K562 (cell line): Measurements from ENCODE around the gene CAPN10. TPM values are rescaled to one million over a fixed set of nuclear protein-coding genes. Genes with fewer than 3 reads are reported as not detected.

Experiments used
- EP300 ChIP-seq: IDR thresholded peaks from 2 replicates; pipeline ENCODE4 v1.6.1; 2012; ENCODE audit warnings: low read length, improper control_type of control experiment
- FOS ChIP-seq: IDR thresholded peaks from 3 replicates; pipeline ENCODE4 v1.6.1; 2011; ENCODE audit not compliant: insufficient read length; ENCODE audit errors: extremely low read depth
- FOXP4 ChIP-seq: sonication (generic); formaldehyde crosslinking; IDR thresholded peaks from 2 replicates; pipeline ENCODE4 v1.8.0; 2022; ENCODE audit warnings: mild to moderate bottlenecking, missing genetic modification reagents, borderline replicate concordance
- GTF2A2 ChIP-seq: IDR thresholded peaks from 2 replicates; pipeline ENCODE4 v1.6.1; 2016; ENCODE audit warnings: mild to moderate bottlenecking, missing genetic modification characterization, missing compliant biosample characterization
- HNRNPLL ChIP-seq: fragments of 200-400 bp; formaldehyde crosslinking; IDR thresholded peaks from 2 replicates; pipeline ENCODE4 v1.6.1; 2017; ENCODE audit warnings: low read length, low read depth, mild to moderate bottlenecking; ENCODE audit not compliant: poor library complexity, severe bottlenecking
- LCOR ChIP-seq: sonication (generic); formaldehyde crosslinking; IDR thresholded peaks from 2 replicates; pipeline ENCODE4 v1.8.0; 2022; ENCODE audit warnings: mild to moderate bottlenecking, missing genetic modification reagents
- MAFK ChIP-seq: IDR thresholded peaks from 2 replicates; pipeline ENCODE4 v1.6.1; 2011; ENCODE audit warnings: low read length, improper control_type of control experiment
- MCM2 ChIP-seq: fragments of 450-650 bp; IDR thresholded peaks from 2 replicates; pipeline ENCODE4 v1.6.1; 2017; ENCODE audit warnings: low read depth, mild to moderate bottlenecking
- POLR2H ChIP-seq: IDR thresholded peaks from 2 replicates; pipeline ENCODE4 v1.6.1; 2016; ENCODE audit warnings: missing genetic modification characterization, low read depth, mild to moderate bottlenecking, control low read depth, missing compliant biosample characterization, moderate library complexity
- POLR3A ChIP-seq: IDR thresholded peaks from 2 replicates; pipeline ENCODE4 v1.6.1; 2011; ENCODE audit warnings: borderline replicate concordance, mild to moderate bottlenecking, moderate library complexity; ENCODE audit not compliant: insufficient read length, insufficient read depth; ENCODE audit errors: extremely low read depth
- RBM34 ChIP-seq: fragments of 200-400 bp; formaldehyde crosslinking; IDR thresholded peaks from 2 replicates; pipeline ENCODE4 v1.6.1; 2018; ENCODE audit warnings: low read length, borderline replicate concordance; ENCODE audit not compliant: insufficient read depth
- STAG1 ChIP-seq: sonication (generic); formaldehyde crosslinking; IDR thresholded peaks from 2 replicates; pipeline ENCODE4 v1.5.0; 2020; ENCODE audit warnings: missing genetic modification reagents, borderline replicate concordance
- TGIF2 ChIP-seq: sonication (generic); formaldehyde crosslinking; IDR thresholded peaks from 2 replicates; pipeline ENCODE4 v1.8.1; 2022; ENCODE audit warnings: mild to moderate bottlenecking, missing genetic modification reagents, moderate library complexity
- YY1 ChIP-seq, 3 experiments: IDR thresholded peaks; 2 replicates each; pipeline ENCODE4 v1.6.1; 2011; ENCODE audit warnings: low read length in 2 of 3, mild to moderate bottlenecking in 2 of 3, moderate library complexity in 2 of 3, borderline replicate concordance in 1 of 3, control low read depth in 1 of 3, low read depth in 1 of 3; ENCODE audit not compliant: insufficient read depth in 3 of 3, insufficient replicate concordance in 2 of 3, control insufficient read depth in 1 of 3, insufficient read length in 1 of 3; ENCODE audit errors: extremely low read depth in 1 of 3
- ZNF124 ChIP-seq: sonication (generic); formaldehyde crosslinking; IDR thresholded peaks from 2 replicates; pipeline ENCODE4 v1.8.1; 2022; ENCODE audit warnings: missing genetic modification reagents
- ZNF324 ChIP-seq: fragments of 250-450 bp; sonication (Bioruptor Pico); IDR thresholded peaks from 2 replicates; pipeline ENCODE4 v1.4.0; 2020; ENCODE audit warnings: mild to moderate bottlenecking
- polyA plus RNA-seq, 8 experiments: library from polyadenylated mRNA; depleted of rRNA in 4 of 8; stranded (reverse) in 5 of 8; unstranded in 3 of 8; fragments of >200 nt; fragmentation: Nextera tagmentation in 2 of 8; fragmentation: Illumina TruSeq in 1 of 8; extraction: Ambion mirVana in 2 of 8; extraction: Trizol in 1 of 8; gene quantifications; 2 replicates each; pipeline versions ENCODE4 v1.2.1 to v1.2.3, GENCODE V29; 2011 to 2014; ENCODE audit warnings: inconsistent platforms in 1 of 8, missing spikeins in 1 of 8
- total RNA-seq, 7 experiments: library from RNA; depleted of rRNA in 6 of 7; stranded (reverse); fragments of >200 nt in 6 of 7; fragmentation: Illumina TruSeq in 2 of 7; extraction: Trizol in 2 of 7; gene quantifications; 2 replicates each; pipeline versions ENCODE4 v1.2.1 to v1.2.3, GENCODE V29; 2011 to 2021; ENCODE audit warnings: low replicate concordance in 1 of 7
- TF ChIP-seq, protein P1 (sequence below): fragments of 250-450 bp; sonication (Bioruptor Pico); IDR thresholded peaks from 2 replicates; pipeline ENCODE4 v1.6.1; 2021; ENCODE audit warnings: mild to moderate bottlenecking
- TF ChIP-seq, protein P2 (sequence below): fragments of 250-450 bp; sonication (Bioruptor Pico); IDR thresholded peaks from 2 replicates; pipeline ENCODE4 v1.8.0; 2022; ENCODE audit warnings: moderate library complexity, mild to moderate bottlenecking, inconsistent platforms
- TF ChIP-seq, protein P3 (sequence below): sonication (generic); formaldehyde crosslinking; IDR thresholded peaks from 2 replicates; pipeline ENCODE4 v1.9.0; 2022; ENCODE audit warnings: mild to moderate bottlenecking, missing genetic modification reagents
- TF ChIP-seq, protein P4 (sequence below): sonication (generic); formaldehyde crosslinking; IDR thresholded peaks from 2 replicates; pipeline ENCODE4 v1.8.1; 2022; ENCODE audit warnings: missing genetic modification reagents

CAPN10 gene
- total and polyA plus RNA-seq, 9 of the 15 experiments (the other 6 are each of a cell fraction or from before 2014, with no cell fraction given) = 0.08 to 26.1 (median 8.4) TPM

GRCh38 chr2:240566203-240567136 lies 20.1 kb upstream of the CAPN10 start (continued):
- TF ChIP-seq YY1 (IDR thresholded peaks at IDR 0.05; ENCODE audit: borderline replicate concordance in 1 of 3, control insufficient read depth in 1 of 3, extremely low read depth in 1 of 3, insufficient read depth in 3 of 3, insufficient read length in 1 of 3, insufficient replicate concordance in 2 of 3, low read depth in 1 of 3, low read length in 2 of 3) (peak in 1 of 3 experiments; percentile 22), MAFK (no peak), FOXP4 (no peak), STAG1 (CRISPR knock-in tag) (no peak), GTF2A2 (tag) (no peak), MCM2 (no peak), POLR2H (tag) (no peak), TGIF2 (CRISPR knock-in tag) (no peak), EP300 (no peak), HNRNPLL (no peak), LCOR (CRISPR knock-in tag) (no peak), FOS (no peak), RBM34 (no peak), ZNF324 (CRISPR knock-in tag) (no peak), POLR3A (no peak), ZNF124 (CRISPR knock-in tag) (no peak)
- TF ChIP-seq, protein P1, sequence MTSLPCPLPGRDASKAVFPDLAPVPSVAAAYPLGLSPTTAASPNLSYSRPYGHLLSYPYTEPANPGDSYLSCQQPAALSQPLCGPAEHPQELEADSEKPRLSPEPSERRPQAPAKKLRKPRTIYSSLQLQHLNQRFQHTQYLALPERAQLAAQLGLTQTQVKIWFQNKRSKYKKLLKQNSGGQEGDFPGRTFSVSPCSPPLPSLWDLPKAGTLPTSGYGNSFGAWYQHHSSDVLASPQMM = no peak
- TF ChIP-seq, protein P2, sequence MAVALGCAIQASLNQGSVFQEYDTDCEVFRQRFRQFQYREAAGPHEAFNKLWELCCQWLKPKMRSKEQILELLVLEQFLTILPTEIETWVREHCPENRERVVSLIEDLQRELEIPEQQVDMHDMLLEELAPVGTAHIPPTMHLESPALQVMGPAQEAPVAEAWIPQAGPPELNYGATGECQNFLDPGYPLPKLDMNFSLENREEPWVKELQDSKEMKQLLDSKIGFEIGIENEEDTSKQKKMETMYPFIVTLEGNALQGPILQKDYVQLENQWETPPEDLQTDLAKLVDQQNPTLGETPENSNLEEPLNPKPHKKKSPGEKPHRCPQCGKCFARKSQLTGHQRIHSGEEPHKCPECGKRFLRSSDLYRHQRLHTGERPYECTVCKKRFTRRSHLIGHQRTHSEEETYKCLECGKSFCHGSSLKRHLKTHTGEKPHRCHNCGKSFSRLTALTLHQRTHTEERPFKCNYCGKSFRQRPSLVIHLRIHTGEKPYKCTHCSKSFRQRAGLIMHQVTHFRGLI (CRISPR knock-in tag) = no peak
- TF ChIP-seq, protein P3, sequence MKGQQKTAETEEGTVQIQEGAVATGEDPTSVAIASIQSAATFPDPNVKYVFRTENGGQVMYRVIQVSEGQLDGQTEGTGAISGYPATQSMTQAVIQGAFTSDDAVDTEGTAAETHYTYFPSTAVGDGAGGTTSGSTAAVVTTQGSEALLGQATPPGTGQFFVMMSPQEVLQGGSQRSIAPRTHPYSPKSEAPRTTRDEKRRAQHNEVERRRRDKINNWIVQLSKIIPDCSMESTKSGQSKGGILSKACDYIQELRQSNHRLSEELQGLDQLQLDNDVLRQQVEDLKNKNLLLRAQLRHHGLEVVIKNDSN = no peak
- TF ChIP-seq, protein P4, sequence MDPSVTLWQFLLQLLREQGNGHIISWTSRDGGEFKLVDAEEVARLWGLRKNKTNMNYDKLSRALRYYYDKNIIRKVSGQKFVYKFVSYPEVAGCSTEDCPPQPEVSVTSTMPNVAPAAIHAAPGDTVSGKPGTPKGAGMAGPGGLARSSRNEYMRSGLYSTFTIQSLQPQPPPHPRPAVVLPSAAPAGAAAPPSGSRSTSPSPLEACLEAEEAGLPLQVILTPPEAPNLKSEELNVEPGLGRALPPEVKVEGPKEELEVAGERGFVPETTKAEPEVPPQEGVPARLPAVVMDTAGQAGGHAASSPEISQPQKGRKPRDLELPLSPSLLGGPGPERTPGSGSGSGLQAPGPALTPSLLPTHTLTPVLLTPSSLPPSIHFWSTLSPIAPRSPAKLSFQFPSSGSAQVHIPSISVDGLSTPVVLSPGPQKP (CRISPR knock-in tag) = no peak
